ENCODE measurements around the gene TSC22D3. TPM values are rescaled to one million over a fixed set of nuclear protein-coding genes. Genes with fewer than 3 reads are reported as not detected.

Gene TSC22D3
- total RNA-seq, 6 experiments from 2014 or later: 11.0 to 17.8 (median 12.2) TPM

- TF ChIP-seq, protein P1, sequence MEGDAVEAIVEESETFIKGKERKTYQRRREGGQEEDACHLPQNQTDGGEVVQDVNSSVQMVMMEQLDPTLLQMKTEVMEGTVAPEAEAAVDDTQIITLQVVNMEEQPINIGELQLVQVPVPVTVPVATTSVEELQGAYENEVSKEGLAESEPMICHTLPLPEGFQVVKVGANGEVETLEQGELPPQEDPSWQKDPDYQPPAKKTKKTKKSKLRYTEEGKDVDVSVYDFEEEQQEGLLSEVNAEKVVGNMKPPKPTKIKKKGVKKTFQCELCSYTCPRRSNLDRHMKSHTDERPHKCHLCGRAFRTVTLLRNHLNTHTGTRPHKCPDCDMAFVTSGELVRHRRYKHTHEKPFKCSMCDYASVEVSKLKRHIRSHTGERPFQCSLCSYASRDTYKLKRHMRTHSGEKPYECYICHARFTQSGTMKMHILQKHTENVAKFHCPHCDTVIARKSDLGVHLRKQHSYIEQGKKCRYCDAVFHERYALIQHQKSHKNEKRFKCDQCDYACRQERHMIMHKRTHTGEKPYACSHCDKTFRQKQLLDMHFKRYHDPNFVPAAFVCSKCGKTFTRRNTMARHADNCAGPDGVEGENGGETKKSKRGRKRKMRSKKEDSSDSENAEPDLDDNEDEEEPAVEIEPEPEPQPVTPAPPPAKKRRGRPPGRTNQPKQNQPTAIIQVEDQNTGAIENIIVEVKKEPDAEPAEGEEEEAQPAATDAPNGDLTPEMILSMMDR (IDR thresholded peaks at IDR 0.05): no peak
- Mint-ChIP-seq H3K4me3 (no peak overlapping the region), H3K27me3 (ENCODE audit: insufficient read depth) (no peaks in the 10 kb centered on the region; the same call in 1 of the 2 replicates), H3K36me3 (ENCODE audit: low read depth) (no peaks in the 10 kb centered on the region), H3K4me1 (ENCODE audit: low read depth) (peaks cover 40% of the 10 kb centered on the region), H3K27ac (peak overlapping the region; percentile 98), H3K9me3 (no peaks in the 10 kb centered on the region)
- no peak for DNase-seq
Measured at GRCh38 chrX:107712231-107713202, 63.1 kb downstream of the TSC22D3 start.

- DNase-seq: no peak
- peak overlapping the region; percentile 75 for H3K4me3 Mint-ChIP-seq
- peaks cover 35% of the 10 kb centered on the region for H3K4me1 Mint-ChIP-seq (ENCODE audit: low read depth)
- H3K36me3 Mint-ChIP-seq (ENCODE audit: low read depth): no peaks in the 10 kb centered on the region
- H3K27ac Mint-ChIP-seq: peak overlapping the region; percentile 98
- no peaks in the 10 kb centered on the region for H3K9me3 Mint-ChIP-seq
- TF ChIP-seq, protein P1 (IDR thresholded peaks at IDR 0.05): no peak
- peaks cover 4% of the 10 kb centered on the region for H3K27me3 Mint-ChIP-seq (ENCODE audit: insufficient read depth)
Measured at GRCh38 chrX:107711521-107712181, 63.9 kb downstream of the TSC22D3 start.

GRCh38 chrX:107710617-107711391 lies 64.8 kb downstream of the TSC22D3 start:
- TF ChIP-seq, protein P1 (IDR thresholded peaks at IDR 0.05): no peak
- no peaks in the 10 kb centered on the region for H3K36me3 Mint-ChIP-seq (ENCODE audit: low read depth)
- H3K27me3 Mint-ChIP-seq (ENCODE audit: insufficient read depth): peaks cover 4% of the 10 kb centered on the region
- no peaks in the 10 kb centered on the region for H3K9me3 Mint-ChIP-seq
- H3K27ac Mint-ChIP-seq: peak overlapping the region; percentile 98
- peak overlapping the region; percentile 75 for H3K4me3 Mint-ChIP-seq
- peak; percentile 97 for DNase-seq
- peaks cover 35% of the 10 kb centered on the region for H3K4me1 Mint-ChIP-seq (ENCODE audit: low read depth)

GRCh38 chrX:107709266-107709806 lies 66.3 kb downstream of the TSC22D3 start:
- Mint-ChIP-seq H3K27me3 (ENCODE audit: insufficient read depth) (peaks cover 4% of the 10 kb centered on the region), H3K4me3 (no peak overlapping the region), H3K4me1 (ENCODE audit: low read depth) (peaks cover 24% of the 10 kb centered on the region), H3K9me3 (no peaks in the 10 kb centered on the region), H3K27ac (peak overlapping the region; percentile 40; the same call in 1 of the 2 replicates), H3K36me3 (ENCODE audit: low read depth) (no peaks in the 10 kb centered on the region)
- no peak for DNase-seq
- TF ChIP-seq, protein P1 (IDR thresholded peaks at IDR 0.05): no peak

DNA sequence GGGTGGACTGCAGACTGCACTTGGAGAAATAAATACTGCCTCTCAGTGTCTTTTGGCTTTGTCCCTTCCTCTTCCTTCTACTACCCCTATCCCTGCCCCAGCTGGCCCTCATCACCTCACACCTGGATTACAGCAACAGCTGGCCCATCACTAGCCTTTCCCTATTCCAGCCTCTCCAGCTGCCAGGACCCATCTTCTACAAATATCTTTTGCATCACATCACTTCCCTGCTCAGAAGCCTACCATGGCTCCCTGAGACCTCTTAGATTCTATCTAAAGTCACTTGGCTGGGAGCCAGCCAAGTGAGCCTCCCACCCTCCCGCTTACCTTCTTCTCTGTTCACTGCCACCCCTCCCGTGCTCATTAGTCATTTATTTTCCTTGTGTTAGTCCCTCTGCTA lies 66.8 kb downstream of the TSC22D3 start:
- Mint-ChIP-seq H3K4me3 (no peak overlapping the region), H3K27ac (no peak overlapping the region), H3K36me3 (ENCODE audit: low read depth) (no peaks in the 10 kb centered on the region), H3K9me3 (no peaks in the 10 kb centered on the region), H3K27me3 (ENCODE audit: insufficient read depth) (peaks cover 4% of the 10 kb centered on the region), H3K4me1 (ENCODE audit: low read depth) (peaks cover 24% of the 10 kb centered on the region)
- no peak for DNase-seq
- TF ChIP-seq, protein P1 (IDR thresholded peaks at IDR 0.05): no peak

Data from HFFc6 (cell line).